ENCODE measurements around the gene ATAD2B. TPM values are rescaled to one million over a fixed set of nuclear protein-coding genes. Genes with fewer than 3 reads are reported as not detected.
"Not testable (repeated sequence)": the region's sequence is repeated elsewhere in the genome, so short reads cannot be mapped to it uniquely, and the experiment has no call there.

ATAD2B gene
- total and polyA plus RNA-seq, 2 of the 4 experiments (the other 2 are of a cell fraction), result 1.5 to 5.0 TPM

- POLR2A ChIA-PET (ENCODE audit: unreplicated experiment), result no interaction called here
- DNase-seq, result no peak
- no peaks in the 10 kb centered on the region for H4K20me1 ChIP-seq (ENCODE audit: insufficient read depth, low read length)
- no peak overlapping the region for H3K18ac ChIP-seq (ENCODE audit: low read depth, low read length)
- no peak overlapping the region for H2AK5ac ChIP-seq (ENCODE audit: low read depth, low read length)
- no peaks in the 10 kb centered on the region for H3K27me3 ChIP-seq (ENCODE audit: control insufficient read depth, insufficient read depth, low read length)
- peaks cover 3% of the 10 kb centered on the region; the same call in 1 of the 2 replicates for H3K9me1 ChIP-seq (ENCODE audit: insufficient read depth, low read length)
- H2BK20ac ChIP-seq (ENCODE audit: low read depth, low read length), result no peak overlapping the region
- no peak overlapping the region for H2BK15ac ChIP-seq (ENCODE audit: low read depth, low read length)
- intact Hi-C loops (cut with micrococcal nuclease), result no loop called here
- CTCF ChIA-PET, result no interaction called here
- dilution Hi-C loops (cut with HindIII; ENCODE audit: low sequenced_read_pairs, unreplicated experiment), result no loop called here
- H3K4me1 ChIP-seq (ENCODE audit: control insufficient read depth, insufficient read depth, low read length), result no peaks in the 10 kb centered on the region
- H3K56ac ChIP-seq (ENCODE audit: extremely low read depth, insufficient read depth, low read length), result no peak overlapping the region
- ATAC-seq (ENCODE audit: low read depth), result no peak
- no peak overlapping the region for H2AFZ ChIP-seq (replicated peaks; ENCODE audit: low read length, poor library complexity)
- no peak overlapping the region for H2BK120ac ChIP-seq (ENCODE audit: low read depth, low read length)
- no TSS peak for BruUV-seq (replicated peaks)
- H3K4ac ChIP-seq (ENCODE audit: low read depth, low read length), result no peak overlapping the region
- no peak overlapping the region for H4K91ac ChIP-seq (ENCODE audit: insufficient read depth, low read depth, low read length)
- H3K23ac ChIP-seq (ENCODE audit: low read depth, low read length), result no peak overlapping the region
- H2AK9ac ChIP-seq (replicated peaks; ENCODE audit: low read depth, low read length, poor library complexity), result no peak overlapping the region
- H4K8ac ChIP-seq (ENCODE audit: low read depth in 2 of 2, low read length in 2 of 2), result no peak overlapping the region
- no peak overlapping the region for H2BK5ac ChIP-seq (ENCODE audit: low read depth, low read length, poor library complexity, severe bottlenecking)
- no peaks in the 10 kb centered on the region for H3K79me1 ChIP-seq (ENCODE audit: low read depth in 1 of 2, low read length in 2 of 2)
- H3K14ac ChIP-seq (replicated peaks; ENCODE audit: low read depth, low read length), result no peak overlapping the region
- H3K9ac ChIP-seq (ENCODE audit: low read depth, low read length), result no peak overlapping the region
- in situ Hi-C loops (cut with MboI; ENCODE audit: low sequenced_read_pairs), result no loop called here
- H3K9me3 ChIP-seq (ENCODE audit: control insufficient read depth, insufficient read depth, low read length), result no peaks in the 10 kb centered on the region
- no peak overlapping the region for H3K4me3 ChIP-seq (ENCODE audit: insufficient read depth, low read depth, low read length)
- TF ChIP-seq RCOR1 (IDR thresholded peaks at IDR 0.05; ENCODE audit: insufficient replicate concordance, low read length) (no peak), RFX5 (IDR thresholded peaks at IDR 0.05; ENCODE audit: low read depth, low read length) (no peak), BHLHE40 (IDR thresholded peaks at IDR 0.05; ENCODE audit: low read depth, low read length) (no peak), POLR2A (IDR thresholded peaks at IDR 0.05; ENCODE audit: low read depth, low read length) (no peak), CEBPB (IDR thresholded peaks at IDR 0.05; ENCODE audit: low read depth, low read length) (no peak), ELK1 (IDR thresholded peaks at IDR 0.05; ENCODE audit: borderline replicate concordance, low read depth, low read length) (no peak)
- 100% methylated on average over 1 of the region's 2 CpGs; no CpG with 5 or more reads in 1 of the 2 experiments for WGBS, 2 experiments (ENCODE audit: extremely low coverage in 2 of 2, insufficient read length in 1 of 2)
- H4K5ac ChIP-seq (ENCODE audit: low read depth, low read length), result no peak overlapping the region
- no peak overlapping the region for H3K4me2 ChIP-seq (ENCODE audit: low read depth, low read length)
- H3K36me3 ChIP-seq (ENCODE audit: control insufficient read depth, insufficient read depth, low read length), result peaks cover 7% of the 10 kb centered on the region
- H3K27ac ChIP-seq (ENCODE audit: insufficient read depth, low read length), result no peak overlapping the region
These were observed 144.8 kb downstream of the ATAD2B start for GRCh38 chr2:23782126-23782525.

DNA sequence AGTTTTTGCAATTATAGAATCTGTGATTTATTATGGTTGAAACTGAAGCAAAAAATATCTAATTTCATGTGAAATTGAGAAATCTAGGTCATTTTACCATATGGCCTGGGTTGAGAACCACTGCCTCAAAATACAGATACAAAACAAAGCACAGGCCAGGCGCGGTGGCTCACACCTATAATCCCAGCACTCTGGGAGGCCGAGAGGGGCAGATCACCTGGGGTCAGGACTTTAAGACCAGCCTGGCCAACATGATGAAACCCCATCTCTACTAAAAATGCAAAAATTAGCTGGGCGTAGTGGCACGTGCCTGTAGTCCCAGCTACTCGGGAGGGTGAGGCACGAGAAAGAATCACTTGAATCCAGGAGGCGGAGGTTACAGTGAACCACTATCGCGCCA is 146.5 kb downstream of the ATAD2B start:
- CTCF ChIA-PET; H2BK20ac ChIP-seq (ENCODE audit: low read depth, low read length); H3K4me1 ChIP-seq (ENCODE audit: control insufficient read depth, insufficient read depth, low read length): not testable (repeated sequence)

More for the DNA sequence above, 146.5 kb downstream of the ATAD2B start:
- H4K8ac ChIP-seq (ENCODE audit: low read depth in 2 of 2, low read length in 2 of 2); dilution Hi-C loops (cut with HindIII; ENCODE audit: low sequenced_read_pairs, unreplicated experiment); H2AK5ac ChIP-seq (ENCODE audit: low read depth, low read length); H3K79me1 ChIP-seq (ENCODE audit: low read depth in 1 of 2, low read length in 2 of 2); ATAC-seq (ENCODE audit: low read depth); in situ Hi-C loops (cut with MboI; ENCODE audit: low sequenced_read_pairs); H2BK15ac ChIP-seq (ENCODE audit: low read depth, low read length); H3K56ac ChIP-seq (ENCODE audit: extremely low read depth, insufficient read depth, low read length); H2AK9ac ChIP-seq (replicated peaks; ENCODE audit: low read depth, low read length, poor library complexity); H3K4me2 ChIP-seq (ENCODE audit: low read depth, low read length); H3K27ac ChIP-seq (ENCODE audit: insufficient read depth, low read length); H2AFZ ChIP-seq (replicated peaks; ENCODE audit: low read length, poor library complexity); H3K4ac ChIP-seq (ENCODE audit: low read depth, low read length); H4K20me1 ChIP-seq (ENCODE audit: insufficient read depth, low read length); H3K18ac ChIP-seq (ENCODE audit: low read depth, low read length); DNase-seq; H2BK5ac ChIP-seq (ENCODE audit: low read depth, low read length, poor library complexity, severe bottlenecking); H3K9me3 ChIP-seq (ENCODE audit: control insufficient read depth, insufficient read depth, low read length); intact Hi-C loops (cut with micrococcal nuclease); H3K27me3 ChIP-seq (ENCODE audit: control insufficient read depth, insufficient read depth, low read length); H3K9me1 ChIP-seq (ENCODE audit: insufficient read depth, low read length); H3K9ac ChIP-seq (ENCODE audit: low read depth, low read length); H3K4me3 ChIP-seq (ENCODE audit: insufficient read depth, low read depth, low read length); H2BK120ac ChIP-seq (ENCODE audit: low read depth, low read length); H3K36me3 ChIP-seq (ENCODE audit: control insufficient read depth, insufficient read depth, low read length); H4K5ac ChIP-seq (ENCODE audit: low read depth, low read length); BruUV-seq (replicated peaks); POLR2A ChIA-PET (ENCODE audit: unreplicated experiment); H4K91ac ChIP-seq (ENCODE audit: insufficient read depth, low read depth, low read length); H3K14ac ChIP-seq (replicated peaks; ENCODE audit: low read depth, low read length); H3K23ac ChIP-seq (ENCODE audit: low read depth, low read length): not testable (repeated sequence)
- WGBS, 2 experiments (ENCODE audit: extremely low coverage in 2 of 2, insufficient read length in 1 of 2), result 94% methylated on average over 6 of the region's 10 CpGs; no CpG with 5 or more reads in 1 of the 2 experiments
